Psoas muscle (tissue), 8 donors: ENCODE measurements around the gene RFX8. TPM values are rescaled to one million over a fixed set of nuclear protein-coding genes. Genes with fewer than 3 reads are reported as not detected.

ENCODE experiments used
- ATAC-seq, 4 donors: fragments of 200-7000 bp; cut with Tn5 transposase; one replicate each; pipeline ENCODE4 v1.9.1; 2020; ENCODE audit warnings: moderate library complexity in 3 of 4, mild to moderate bottlenecking in 2 of 4
- DNase-seq, 2 donors: peaks; one replicate each; pipeline ENCODE4 v3.0.0-alpha.2; 2020
- H3K27ac ChIP-seq: fragments of 200-600 bp; one replicate; pipeline ENCODE4 v1.8.0; 2022
- H3K27me3 ChIP-seq, 3 donors: fragments of 200-600 bp in 1 of 3; one replicate each; pipeline versions ENCODE4 v1.6.1 to v1.8.0; 2013 to 2022; ENCODE audit warnings: low read length in 2 of 3, mild to moderate bottlenecking in 2 of 3, moderate library complexity in 1 of 3; ENCODE audit not compliant: insufficient read depth in 3 of 3
- H3K36me3 ChIP-seq, 2 donors: fragments of 200-600 bp in 1 of 2; one replicate each; pipeline versions ENCODE4 v1.6.1 to v1.8.0; 2013 to 2022; ENCODE audit warnings: low read depth in 1 of 2, mild to moderate bottlenecking in 1 of 2, moderate library complexity in 1 of 2; ENCODE audit not compliant: insufficient read depth in 1 of 2
- H3K4me1 ChIP-seq: fragments of 200-600 bp; one replicate; pipeline ENCODE4 v1.8.0; 2022
- H3K4me3 ChIP-seq: fragments of 200-600 bp; one replicate; pipeline ENCODE4 v1.8.0; 2022; ENCODE audit warnings: mild to moderate bottlenecking
- H3K9me3 ChIP-seq: fragments of 200-600 bp; one replicate; pipeline ENCODE4 v1.8.0; 2022
- WGBS, 3 donors: extraction: QIAGEN DNeasy Blood & Tissue Kit; methylation state at CpG; one replicate each; pipeline versions ENCODE4 v1.1.6 to v1.1.7; 2013; 5-methylcytosine and 5-hydroxymethylcytosine counted together
- intact Hi-C, 2 donors: fragments of 100-400 bp; cut with DNase I; formaldehyde crosslinking; loops; one replicate each; pipeline versions ENCODE4 v1.11.0 to v1.14.2; 2022
- polyA plus RNA-seq, 3 donors: library from polyadenylated mRNA; stranded (reverse); fragments of 200-250 nt; gene quantifications; one replicate each; pipeline ENCODE4 v1.2.3, GENCODE V29; 2013
- total RNA-seq, 4 donors: library from RNA; stranded (reverse); fragmentation: NEBNext Ultra II Directional in 2 of 4; extraction: Animal tissue kit (Norgen Biotek cat#: 25700) in 2 of 4; gene quantifications; one replicate each; pipeline versions ENCODE4 v1.2.1 to v1.2.4, GENCODE V29; 2021 to 2023
- TF ChIP-seq, protein P1 (sequence below): fragments of 200-600 bp; IDR thresholded peaks from one replicate; pipeline ENCODE4 v1.8.0; 2022; ENCODE audit warnings: antibody characterized with exemption
- donor health status: healthy with polysubstance abuse.
- donor health status: DM: no; HTN: no; CAD: no; lungs with moderate emphysema.
- donor health status: Bipolar disorder and iron deficiency.
- donor health status: healthy.
- donor health status: DM: yes; HTN: yes; CAD: no.
- donor health status: DM: no; HTN: no; CAD: no.
- donor health status: DM: no; HTN: no; CAD: no.
- donor health status: DM: yes; HTN: yes; CAD: no.

Gene RFX8
- total and polyA plus RNA-seq, 7 donors = 0.03 to 0.29 (median 0.12) TPM; not detected in 4

DNA sequence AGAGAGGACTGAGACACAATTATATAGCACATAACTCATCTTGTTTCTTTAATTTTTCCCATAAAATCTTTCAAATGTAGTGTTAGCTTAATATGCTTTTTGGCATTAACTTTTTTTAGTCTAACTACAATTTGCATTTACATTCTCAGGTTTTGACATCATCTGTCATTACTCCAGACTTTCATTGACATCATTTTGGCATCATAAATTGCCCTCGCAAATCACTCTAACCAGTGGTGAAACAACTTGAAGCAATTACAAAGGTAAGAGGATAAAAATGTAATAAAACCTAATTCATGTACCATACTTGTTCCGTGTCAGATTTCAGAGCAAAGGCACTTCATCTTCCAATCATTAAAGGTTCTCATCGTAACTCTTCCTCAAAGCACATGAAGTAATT lies 41.4 kb downstream of the RFX8 start:
- 89 to 95% (median 93%) methylated on average over 3 of the region's 3 CpGs for WGBS, 3 donors
- intact Hi-C loops = no loop called here
- Histone ChIP-seq H3K9me3 (no peaks in the 10 kb centered on the region), H3K4me1 (peaks cover 12% of the 10 kb centered on the region), H3K4me3 (no peak overlapping the region), H3K27me3 (no peaks in the 10 kb centered on the region), H3K27ac (no peak overlapping the region), H3K36me3 (no peaks in the 10 kb centered on the region)
- TF ChIP-seq, protein P1, sequence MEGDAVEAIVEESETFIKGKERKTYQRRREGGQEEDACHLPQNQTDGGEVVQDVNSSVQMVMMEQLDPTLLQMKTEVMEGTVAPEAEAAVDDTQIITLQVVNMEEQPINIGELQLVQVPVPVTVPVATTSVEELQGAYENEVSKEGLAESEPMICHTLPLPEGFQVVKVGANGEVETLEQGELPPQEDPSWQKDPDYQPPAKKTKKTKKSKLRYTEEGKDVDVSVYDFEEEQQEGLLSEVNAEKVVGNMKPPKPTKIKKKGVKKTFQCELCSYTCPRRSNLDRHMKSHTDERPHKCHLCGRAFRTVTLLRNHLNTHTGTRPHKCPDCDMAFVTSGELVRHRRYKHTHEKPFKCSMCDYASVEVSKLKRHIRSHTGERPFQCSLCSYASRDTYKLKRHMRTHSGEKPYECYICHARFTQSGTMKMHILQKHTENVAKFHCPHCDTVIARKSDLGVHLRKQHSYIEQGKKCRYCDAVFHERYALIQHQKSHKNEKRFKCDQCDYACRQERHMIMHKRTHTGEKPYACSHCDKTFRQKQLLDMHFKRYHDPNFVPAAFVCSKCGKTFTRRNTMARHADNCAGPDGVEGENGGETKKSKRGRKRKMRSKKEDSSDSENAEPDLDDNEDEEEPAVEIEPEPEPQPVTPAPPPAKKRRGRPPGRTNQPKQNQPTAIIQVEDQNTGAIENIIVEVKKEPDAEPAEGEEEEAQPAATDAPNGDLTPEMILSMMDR = no peak
- DNase-seq (no peak), ATAC-seq (no peak)

- peak in 1 of 2 donors; percentile 43 for DNase-seq
- intact Hi-C loops = no loop called here
- Histone ChIP-seq H3K4me3 (no peak overlapping the region), H3K36me3 (no peaks in the 10 kb centered on the region), H3K9me3 (no peaks in the 10 kb centered on the region), H3K4me1 (peaks cover 15% of the 10 kb centered on the region), H3K27me3 (no peaks in the 10 kb centered on the region), H3K27ac (no peak overlapping the region)
- 83 to 91% (median 83%) methylated on average over 20 of the region's 20 CpGs for WGBS, 3 donors
- TF ChIP-seq, protein P1 = no peak
- peak in 1 of 4 donors; percentile 39 for ATAC-seq
Observed at GRCh38 chr2:101432411-101433181, 42.3 kb downstream of the RFX8 start.

DNA sequence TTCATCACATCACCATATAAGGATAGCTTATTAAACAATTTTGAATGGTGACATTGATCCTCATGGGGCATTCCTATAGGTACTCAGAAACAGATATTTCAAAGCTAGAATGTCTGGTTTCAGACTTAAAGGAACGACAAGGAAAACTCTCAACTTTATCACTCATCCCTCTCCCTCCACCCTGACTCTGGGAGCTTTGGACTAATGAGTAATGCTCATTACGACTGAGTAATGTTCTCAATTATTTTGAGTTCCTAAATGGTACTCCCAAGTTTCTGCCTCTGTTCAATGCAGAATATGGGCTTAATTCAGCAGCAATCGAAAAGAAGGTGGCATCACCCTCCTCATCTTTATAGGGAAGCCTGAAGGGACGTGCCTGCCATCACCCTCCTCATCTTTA lies 43.4 kb downstream of the RFX8 start:
- H3K9me3 ChIP-seq = no peaks in the 10 kb centered on the region
- intact Hi-C loops = no loop called here
- WGBS, 3 donors = 87 to 95% (median 90%) methylated on average over 4 of the region's 4 CpGs
- H3K4me1 ChIP-seq = peaks cover 15% of the 10 kb centered on the region
- no peak overlapping the region for H3K4me3 ChIP-seq
- H3K36me3 ChIP-seq = no peaks in the 10 kb centered on the region
- DNase-seq (no peak), ATAC-seq (no peak)
- no peak overlapping the region for H3K27ac ChIP-seq
- H3K27me3 ChIP-seq = no peaks in the 10 kb centered on the region
- TF ChIP-seq, protein P1 = no peak

DNA sequence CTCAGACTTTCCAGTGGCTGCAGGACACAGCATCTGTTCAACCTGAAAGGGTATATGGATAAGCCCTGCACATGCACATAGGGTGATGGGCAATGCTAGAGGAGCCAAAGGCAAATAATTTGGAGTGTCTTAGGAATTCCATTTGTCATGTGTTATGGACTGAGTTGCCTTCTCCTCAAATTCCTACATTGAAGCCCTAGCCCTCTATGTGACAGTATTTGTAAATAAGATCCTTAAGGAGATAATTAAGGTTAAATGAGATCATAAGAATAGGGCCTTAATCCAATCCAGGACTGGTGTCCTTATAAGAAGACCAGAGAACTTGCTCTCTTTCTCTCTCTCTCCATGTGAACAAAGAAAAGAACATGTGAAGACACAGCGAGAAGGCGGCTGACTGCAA lies 44.8 kb downstream of the RFX8 start:
- 99 to 100% (median 100%) methylated on average over 2 of the region's 2 CpGs for WGBS, 3 donors
- H3K4me1 ChIP-seq = peaks cover 15% of the 10 kb centered on the region
- no peaks in the 10 kb centered on the region for H3K36me3 ChIP-seq
- TF ChIP-seq, protein P1 = no peak
- H3K27me3 ChIP-seq = no peaks in the 10 kb centered on the region
- DNase-seq (no peak), ATAC-seq (no peak)
- H3K4me3 ChIP-seq = no peak overlapping the region
- H3K27ac ChIP-seq = no peak overlapping the region
- intact Hi-C loops = no loop called here
- no peaks in the 10 kb centered on the region for H3K9me3 ChIP-seq
